OCI-LY1 (cell line): Measurements from ENCODE around the gene TMEM187.

Source experiments
- H2AFZ ChIP-seq: fragments of 200-600 bp; sonication (generic), shearing (Covaris generic); 2 replicates; pipeline ENCODE4 v1.6.0; 2014; ENCODE audit warnings: antibody characterized with exemption, mild to moderate bottlenecking, low read length
- H3F3A ChIP-seq: fragments of 200-600 bp; sonication (generic), shearing (Covaris generic); 2 replicates; pipeline ENCODE4 v1.6.0; 2014; ENCODE audit warnings: mild to moderate bottlenecking, antibody characterized with exemption, low read length, moderate library complexity; ENCODE audit not compliant: insufficient read depth
- H3K27ac ChIP-seq: fragments of 200-600 bp; sonication (generic); 2 replicates; pipeline ENCODE4 v1.5.1; 2014; ENCODE audit warnings: low read length, mixed run types, mild to moderate bottlenecking, low read depth; ENCODE audit not compliant: poor library complexity, severe bottlenecking
- H3K27me3 ChIP-seq: fragments of 200-600 bp; sonication (generic); 2 replicates; pipeline ENCODE4 v1.6.0; 2014; ENCODE audit warnings: antibody characterized with exemption, mild to moderate bottlenecking, low read length, moderate library complexity; ENCODE audit not compliant: insufficient read depth
- H3K36me3 ChIP-seq: fragments of 200-600 bp; sonication (generic); 2 replicates; pipeline ENCODE4 v1.6.1; 2014; ENCODE audit warnings: mild to moderate bottlenecking, antibody characterized with exemption, low read length, moderate library complexity, mixed read lengths; ENCODE audit not compliant: insufficient read depth
- H3K4me1 ChIP-seq: fragments of 200-600 bp; sonication (generic); 2 replicates; pipeline ENCODE4 v1.5.1; 2014; ENCODE audit warnings: mild to moderate bottlenecking, low read length, moderate library complexity; ENCODE audit not compliant: insufficient read depth, severe bottlenecking
- H3K4me2 ChIP-seq: fragments of 200-600 bp; sonication (generic), shearing (Covaris generic); 2 replicates; pipeline ENCODE4 v1.6.1; 2014; ENCODE audit warnings: low read length
- H3K4me3 ChIP-seq: fragments of 200-600 bp; sonication (generic); 2 replicates; pipeline ENCODE4 v1.5.1; 2014; ENCODE audit warnings: low read length, low read depth, mild to moderate bottlenecking, mixed read lengths; ENCODE audit not compliant: poor library complexity, severe bottlenecking
- H3K79me2 ChIP-seq: fragments of 200-600 bp; shearing (Covaris generic); 2 replicates; pipeline ENCODE4 v1.6.1; 2016; ENCODE audit warnings: mixed run types, low read length, mixed read lengths; ENCODE audit not compliant: insufficient read depth
- H3K9ac ChIP-seq: fragments of 200-600 bp; sonication (generic), shearing (Covaris generic); 2 replicates; pipeline ENCODE4 v1.6.1; 2014; ENCODE audit warnings: mild to moderate bottlenecking, low read length, mixed read lengths
- H3K9me2 ChIP-seq: fragments of 200-600 bp; sonication (generic), shearing (Covaris generic); 2 replicates; pipeline ENCODE4 v1.6.1; 2014; ENCODE audit warnings: low read depth, mild to moderate bottlenecking, low read length, mixed read lengths
- H3K9me3 ChIP-seq: fragments of 200-600 bp; shearing (Covaris generic); 2 replicates; pipeline ENCODE4 v1.6.1; 2014; ENCODE audit warnings: low read length, mixed read lengths
- H4K20me1 ChIP-seq: fragments of 200-600 bp; sonication (generic), shearing (Covaris generic); 2 replicates; pipeline ENCODE4 v1.6.0; 2016; ENCODE audit warnings: mild to moderate bottlenecking, low read length; ENCODE audit not compliant: insufficient read depth
- EZH2 ChIP-seq: fragments of 200-600 bp; sonication (generic), shearing (Covaris generic); IDR thresholded peaks from 2 replicates; pipeline ENCODE4 v1.8.0; 2017; ENCODE audit warnings: borderline replicate concordance, mixed run types, mild to moderate bottlenecking, antibody characterized with exemption, low read length, moderate library complexity, mixed read lengths
- TF ChIP-seq, protein P1 (sequence below): fragments of 200-600 bp; sonication (generic), shearing (Covaris generic); IDR thresholded peaks from 2 replicates; pipeline ENCODE4 v1.5.1; 2017; ENCODE audit warnings: mild to moderate bottlenecking, antibody characterized with exemption, low read length, moderate library complexity, mixed read lengths

TMEM187 gene

DNA sequence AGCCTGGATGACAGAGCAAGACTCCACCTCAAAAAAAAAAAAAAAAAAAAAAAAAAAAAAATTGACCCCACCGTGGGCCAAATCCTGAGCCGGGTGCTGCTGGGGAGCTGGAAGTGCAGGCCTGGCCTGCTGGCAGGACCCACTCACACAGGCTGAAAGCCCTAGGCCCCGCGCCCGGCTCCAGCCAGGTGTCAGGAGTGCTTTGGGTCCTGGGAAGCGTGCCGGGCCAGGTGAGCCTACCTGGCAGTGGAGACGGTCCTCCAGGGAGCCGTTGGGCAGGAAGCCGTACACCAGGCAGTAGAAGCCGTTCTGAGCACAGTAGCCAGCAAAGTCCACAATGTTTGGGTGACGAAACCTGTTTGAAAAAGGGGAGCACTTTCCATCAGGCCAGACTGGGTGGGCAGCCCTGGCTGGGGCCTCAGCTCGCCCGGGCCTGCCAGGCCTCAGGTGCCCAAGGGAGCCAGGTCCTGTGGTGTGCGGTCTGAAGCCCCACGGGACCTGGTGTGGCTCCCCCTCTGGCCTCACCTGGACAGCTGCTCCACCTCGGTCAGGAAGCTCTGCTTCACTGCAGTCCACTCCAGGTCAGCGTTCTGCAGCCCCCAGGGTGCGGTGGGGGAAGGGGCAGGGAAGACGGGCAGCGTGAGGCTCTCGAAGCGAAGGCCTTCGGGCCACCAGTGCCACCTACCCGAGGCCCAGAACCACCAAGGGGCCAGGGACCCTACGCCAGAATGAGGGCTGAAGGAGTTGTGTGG is 45.4 kb downstream of the TMEM187 start:
- Histone ChIP-seq H3K27me3 (no peaks in the 10 kb centered on the region), H3K9me2 (no peaks in the 10 kb centered on the region), H2AFZ (no peak overlapping the region), H3K9me3 (no peaks in the 10 kb centered on the region), H3K9ac (peak overlapping the region; percentile 94), H3K4me1 (peaks cover 39% of the 10 kb centered on the region), H4K20me1 (no peaks in the 10 kb centered on the region), H3K79me2 (no peaks in the 10 kb centered on the region), H3K4me2 (peak overlapping the region; percentile 88), H3K4me3 (peak overlapping the region; percentile 84), H3K27ac (peak overlapping the region; percentile 64), H3F3A (no peaks in the 10 kb centered on the region), H3K36me3 (peaks cover 53% of the 10 kb centered on the region)
- no peak for TF ChIP-seq EZH2
- TF ChIP-seq, protein P1, sequence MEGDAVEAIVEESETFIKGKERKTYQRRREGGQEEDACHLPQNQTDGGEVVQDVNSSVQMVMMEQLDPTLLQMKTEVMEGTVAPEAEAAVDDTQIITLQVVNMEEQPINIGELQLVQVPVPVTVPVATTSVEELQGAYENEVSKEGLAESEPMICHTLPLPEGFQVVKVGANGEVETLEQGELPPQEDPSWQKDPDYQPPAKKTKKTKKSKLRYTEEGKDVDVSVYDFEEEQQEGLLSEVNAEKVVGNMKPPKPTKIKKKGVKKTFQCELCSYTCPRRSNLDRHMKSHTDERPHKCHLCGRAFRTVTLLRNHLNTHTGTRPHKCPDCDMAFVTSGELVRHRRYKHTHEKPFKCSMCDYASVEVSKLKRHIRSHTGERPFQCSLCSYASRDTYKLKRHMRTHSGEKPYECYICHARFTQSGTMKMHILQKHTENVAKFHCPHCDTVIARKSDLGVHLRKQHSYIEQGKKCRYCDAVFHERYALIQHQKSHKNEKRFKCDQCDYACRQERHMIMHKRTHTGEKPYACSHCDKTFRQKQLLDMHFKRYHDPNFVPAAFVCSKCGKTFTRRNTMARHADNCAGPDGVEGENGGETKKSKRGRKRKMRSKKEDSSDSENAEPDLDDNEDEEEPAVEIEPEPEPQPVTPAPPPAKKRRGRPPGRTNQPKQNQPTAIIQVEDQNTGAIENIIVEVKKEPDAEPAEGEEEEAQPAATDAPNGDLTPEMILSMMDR = no peak

DNA sequence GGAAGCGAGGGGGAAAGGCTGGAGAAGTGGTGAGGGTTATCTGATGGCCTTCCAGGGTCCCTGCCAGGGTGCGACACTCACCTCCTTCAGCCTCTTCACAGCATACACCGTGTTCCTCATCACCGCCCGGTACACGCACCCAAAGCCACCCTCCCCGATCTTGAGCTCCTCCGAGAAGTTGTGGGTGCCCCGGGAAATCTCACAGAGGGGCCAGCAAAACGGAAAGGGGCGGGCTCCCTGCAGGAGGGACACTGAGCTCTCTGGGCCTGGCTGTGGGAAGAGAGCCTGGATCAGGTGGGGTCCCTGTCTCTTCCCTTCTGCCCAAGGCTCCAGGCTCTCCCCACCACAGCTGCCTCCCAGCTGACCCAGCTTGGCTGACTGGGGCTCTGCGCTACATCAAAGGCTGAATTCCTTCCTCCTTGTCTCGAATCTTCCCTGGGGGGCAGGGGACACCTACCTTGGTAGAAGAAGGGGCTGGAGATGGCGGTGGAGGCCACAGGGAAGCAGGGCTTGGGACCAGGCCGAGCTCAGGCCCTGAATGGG is 46.0 kb downstream of the TMEM187 start:
- Histone ChIP-seq H3K4me1 (peaks cover 43% of the 10 kb centered on the region), H3K36me3 (peaks cover 48% of the 10 kb centered on the region), H3K9me2 (no peaks in the 10 kb centered on the region), H3K9ac (peak overlapping the region; percentile 94), H3K79me2 (no peaks in the 10 kb centered on the region), H3K9me3 (no peaks in the 10 kb centered on the region), H4K20me1 (no peaks in the 10 kb centered on the region), H3F3A (no peaks in the 10 kb centered on the region), H3K4me3 (peak overlapping the region; percentile 84), H3K27ac (peak overlapping the region; percentile 64), H3K4me2 (peak overlapping the region; percentile 88), H2AFZ (no peak overlapping the region), H3K27me3 (no peaks in the 10 kb centered on the region)
- no peak for TF ChIP-seq EZH2
- TF ChIP-seq, protein P1 = no peak

DNA sequence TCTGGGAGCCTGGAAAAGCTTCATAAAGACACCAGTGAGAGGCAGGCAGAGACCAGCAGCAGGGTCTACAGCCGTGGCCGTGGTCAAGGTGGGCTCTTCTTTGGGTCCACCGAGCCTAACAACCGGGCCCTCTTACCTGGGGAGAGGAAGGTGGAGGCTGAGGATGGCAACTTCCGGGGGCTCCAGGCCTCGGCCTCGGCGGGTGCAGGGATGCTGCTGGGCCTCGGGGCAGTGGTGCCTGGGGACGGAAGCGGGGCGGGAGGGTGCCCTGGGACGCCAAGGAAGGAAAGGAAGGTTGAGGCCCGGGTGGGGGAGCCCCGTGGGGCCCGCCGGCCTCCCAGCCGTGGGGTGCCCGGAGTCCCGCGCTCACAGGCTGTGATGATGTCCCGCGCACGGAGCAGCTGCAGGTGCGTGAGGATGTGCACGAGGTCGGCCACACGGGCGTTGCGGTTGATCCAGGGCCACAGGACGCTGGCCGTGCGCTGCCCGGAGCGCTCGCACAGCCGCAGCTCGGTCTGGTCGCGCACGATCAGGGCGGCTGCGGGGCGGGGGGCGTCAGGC is 46.6 kb downstream of the TMEM187 start:
- Histone ChIP-seq H3K4me1 (peaks cover 43% of the 10 kb centered on the region), H3K9me2 (no peaks in the 10 kb centered on the region), H4K20me1 (no peaks in the 10 kb centered on the region), H2AFZ (no peak overlapping the region), H3K9me3 (no peaks in the 10 kb centered on the region), H3K4me2 (peak overlapping the region; percentile 88), H3K4me3 (peak overlapping the region; percentile 84), H3K27ac (peak overlapping the region; percentile 64), H3K36me3 (peaks cover 46% of the 10 kb centered on the region), H3F3A (no peaks in the 10 kb centered on the region), H3K79me2 (no peaks in the 10 kb centered on the region), H3K9ac (peak overlapping the region; percentile 94), H3K27me3 (no peaks in the 10 kb centered on the region)
- no peak for TF ChIP-seq EZH2
- TF ChIP-seq, protein P1 = no peak
